Hematopoietic multipotent progenitor cell treated with erythropoietin and hydrocortisone succinate and interleukin-3 and kit ligand, for 15 days (in vitro differentiated cells): ENCODE data around the gene TSPAN14.

ENCODE experiments used
- DNase-seq: peaks from one replicate; pipeline ENCODE4 v3.0.0-alpha.2; 2015; ENCODE audit warnings: low spot score

TSPAN14 gene

GRCh38 chr10:80455461-80456349 lies 1.6 kb downstream of the TSPAN14 start:
- DNase-seq, result no peak

DNA sequence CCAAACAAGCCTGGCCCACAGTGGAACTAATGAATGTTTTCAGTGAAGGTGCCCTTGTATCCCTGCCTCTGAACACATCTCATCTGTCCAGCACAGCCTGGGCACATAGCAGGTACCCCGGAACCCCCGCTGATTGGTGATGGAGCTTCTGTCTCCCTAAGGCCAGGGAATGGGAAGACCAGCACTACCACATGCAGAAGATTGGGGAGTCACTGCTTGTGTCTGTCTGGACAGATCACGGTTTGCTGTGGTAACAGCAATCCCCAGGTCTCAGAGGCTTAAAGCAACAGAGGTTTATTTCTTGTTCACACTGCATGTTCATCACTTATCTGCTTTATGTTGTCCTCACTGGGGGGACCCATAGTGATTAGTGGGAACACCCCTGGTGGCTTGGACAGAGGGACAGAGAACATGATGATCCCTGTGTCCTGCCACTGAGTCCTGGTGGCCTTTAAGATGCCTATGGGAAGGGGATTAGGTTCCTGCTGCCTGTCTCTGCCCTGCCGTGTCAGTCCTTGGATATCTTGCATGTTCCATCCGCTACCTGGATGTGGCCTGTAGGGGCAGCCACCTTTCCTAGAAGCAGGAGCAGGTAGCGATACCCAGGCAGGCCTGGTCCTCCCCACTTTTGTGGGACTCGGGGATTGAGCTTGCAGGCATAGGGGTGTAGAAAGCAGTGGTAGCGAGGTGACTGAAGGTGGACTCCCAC lies 3.6 kb downstream of the TSPAN14 start:
- no peak for DNase-seq

DNA sequence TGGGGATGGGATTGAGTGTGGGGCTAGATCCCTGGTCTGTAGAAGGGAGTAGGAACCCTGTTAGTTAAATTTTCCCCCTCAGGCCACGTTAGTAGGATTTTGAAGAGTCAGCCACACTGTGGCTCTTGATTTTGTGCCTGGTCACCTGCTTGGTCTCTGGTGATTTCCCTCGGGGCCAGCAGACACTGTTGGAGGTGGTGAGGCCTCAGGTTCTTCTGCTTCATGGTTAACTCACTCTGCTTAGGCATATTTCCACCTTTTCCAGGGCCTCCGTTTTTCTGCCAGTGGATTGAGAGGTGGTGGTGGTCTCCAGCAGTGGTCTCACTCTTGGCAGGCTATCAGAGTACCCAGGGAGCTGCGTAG lies 4.1 kb downstream of the TSPAN14 start:
- no peak for DNase-seq

DNA sequence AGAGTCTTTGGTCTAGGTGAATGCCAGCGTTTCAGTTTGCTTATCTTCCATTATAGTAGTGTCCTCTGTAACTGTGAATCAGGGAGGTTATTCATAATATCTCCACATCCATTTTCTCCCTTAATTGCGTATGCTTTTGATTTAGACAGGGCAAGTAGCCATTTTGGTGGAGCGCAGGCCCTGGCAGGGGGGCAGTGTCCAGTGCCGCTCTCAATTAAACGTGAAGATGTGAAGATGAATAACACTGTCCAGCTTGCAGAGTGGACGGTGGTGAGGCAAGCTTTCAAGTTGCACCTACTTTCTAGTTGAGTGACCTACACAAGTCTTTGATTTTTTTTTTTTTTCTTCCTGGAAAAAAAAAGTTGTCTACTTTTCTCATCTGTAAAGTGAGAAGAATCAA lies 4.5 kb downstream of the TSPAN14 start:
- no peak for DNase-seq

DNA sequence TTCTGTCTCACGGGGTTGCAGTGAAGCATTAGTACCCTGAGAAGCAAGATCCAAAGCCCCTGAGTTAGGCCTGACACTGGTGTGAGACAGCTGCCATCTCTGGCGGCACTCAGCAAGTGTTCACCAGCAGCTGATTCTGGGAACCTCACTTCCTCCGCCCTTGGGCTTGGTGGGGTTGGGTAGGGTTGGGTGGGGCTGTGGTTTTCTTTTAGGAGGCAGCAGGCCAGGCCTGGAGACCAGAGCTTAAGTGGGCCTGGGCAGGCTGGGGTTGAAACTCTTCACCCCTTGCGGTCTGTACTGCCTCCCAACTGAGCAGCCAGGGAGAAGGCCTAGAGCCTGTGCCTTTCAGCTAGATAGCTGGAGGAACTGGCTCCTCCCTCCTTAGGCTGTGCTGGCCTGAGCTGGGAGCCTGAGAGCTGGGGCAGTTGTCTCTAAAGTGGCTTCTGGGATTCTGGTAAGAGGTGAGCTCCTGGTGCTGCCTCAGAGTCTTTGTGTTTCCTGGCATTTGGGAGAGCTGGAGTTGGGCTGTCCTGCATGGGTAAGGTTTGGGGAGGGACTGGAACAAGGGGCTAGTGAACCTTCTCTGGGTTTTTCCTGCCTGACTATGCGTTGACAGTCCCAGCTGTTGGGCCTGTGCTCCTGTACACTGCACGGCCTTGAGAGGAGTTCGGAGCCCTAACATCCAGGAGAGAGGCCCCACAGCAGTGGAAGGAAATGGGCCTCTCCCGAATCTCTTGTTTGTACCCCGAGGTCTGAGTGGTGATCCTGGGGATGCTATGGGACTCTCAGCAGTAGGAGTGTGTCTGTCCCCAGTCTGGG lies 5.1 kb downstream of the TSPAN14 start:
- DNase-seq, result peak; percentile 79

GRCh38 chr10:80460399-80461207 lies 6.5 kb downstream of the TSPAN14 start:
- no peak for DNase-seq

- no peak for DNase-seq
Measured at GRCh38 chr10:80461208-80462183, 7.4 kb downstream of the TSPAN14 start.

GRCh38 chr10:80462299-80462980 lies 8.3 kb downstream of the TSPAN14 start:
- no peak for DNase-seq

- DNase-seq, result no peak
Measured at GRCh38 chr10:80462981-80463741, 9.1 kb downstream of the TSPAN14 start.

DNA sequence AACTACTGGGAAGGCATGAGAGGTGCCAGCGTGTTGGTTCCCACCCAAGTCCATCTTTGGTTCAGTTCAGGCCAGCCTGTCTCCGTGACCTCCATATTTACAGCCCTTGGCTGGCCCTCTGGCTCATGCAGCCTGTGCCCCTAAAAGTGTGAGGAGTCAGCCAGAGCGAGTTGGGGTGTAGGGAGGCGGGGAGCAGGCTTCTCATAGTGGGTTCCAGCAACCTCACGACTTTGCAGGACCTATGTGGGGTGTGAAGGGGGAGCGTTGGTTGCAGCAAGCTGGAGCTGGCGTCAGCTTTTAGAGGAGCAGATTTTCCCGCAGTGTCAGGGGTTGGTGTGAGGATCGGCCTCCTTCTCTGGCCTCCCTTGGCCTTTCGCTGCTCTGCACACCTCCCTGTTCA lies 9.8 kb downstream of the TSPAN14 start:
- no peak for DNase-seq

DNA sequence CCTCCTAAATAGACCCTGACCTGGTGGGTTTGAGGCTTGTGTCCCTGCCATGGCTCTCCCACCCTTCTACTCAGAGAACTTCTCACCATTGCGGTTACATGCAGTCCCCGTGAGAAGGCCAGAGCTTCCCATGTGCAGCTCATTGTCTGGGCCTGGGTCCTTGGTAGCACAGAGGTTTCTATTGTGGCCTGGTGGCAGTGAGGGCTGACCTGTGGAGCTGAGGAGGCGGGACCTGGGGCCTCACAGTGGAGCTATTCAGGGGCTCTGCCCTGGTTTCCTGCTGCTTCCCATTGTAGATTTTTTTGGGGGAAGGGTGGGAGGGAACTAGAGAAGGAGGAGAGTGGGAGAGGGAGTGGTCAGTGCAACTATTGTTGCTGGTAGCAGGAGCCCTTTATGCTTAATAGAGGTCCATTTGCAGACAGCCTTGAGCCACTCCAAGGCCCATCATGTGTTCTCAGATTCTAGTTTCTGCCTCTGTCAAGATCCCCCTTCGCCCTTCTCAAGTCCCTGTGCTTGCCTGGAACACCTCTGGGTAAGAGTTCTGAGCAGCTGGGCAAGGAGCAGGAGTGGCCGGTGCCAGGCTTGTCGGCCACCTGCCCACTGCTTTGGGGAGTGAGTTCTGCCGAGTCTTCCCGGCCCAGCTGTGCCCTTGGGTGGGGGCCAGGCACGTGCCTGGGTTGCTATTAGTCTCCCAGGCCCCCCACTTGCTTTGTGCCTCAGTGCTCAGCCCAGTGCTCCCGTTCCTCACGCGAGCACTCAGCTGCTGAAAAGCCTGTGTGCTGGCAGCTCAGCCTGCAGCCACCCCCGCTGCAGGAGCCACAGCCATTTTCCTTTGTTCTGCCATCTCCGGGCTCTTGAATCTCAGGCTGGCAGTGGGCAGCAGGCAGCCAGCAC lies 10.7 kb downstream of the TSPAN14 start:
- no peak for DNase-seq

- no peak for DNase-seq
Measured at GRCh38 chr10:80465451-80465835, 11.3 kb downstream of the TSPAN14 start.

- no peak for DNase-seq
Measured at GRCh38 chr10:80465839-80466590, 11.9 kb downstream of the TSPAN14 start.

DNA sequence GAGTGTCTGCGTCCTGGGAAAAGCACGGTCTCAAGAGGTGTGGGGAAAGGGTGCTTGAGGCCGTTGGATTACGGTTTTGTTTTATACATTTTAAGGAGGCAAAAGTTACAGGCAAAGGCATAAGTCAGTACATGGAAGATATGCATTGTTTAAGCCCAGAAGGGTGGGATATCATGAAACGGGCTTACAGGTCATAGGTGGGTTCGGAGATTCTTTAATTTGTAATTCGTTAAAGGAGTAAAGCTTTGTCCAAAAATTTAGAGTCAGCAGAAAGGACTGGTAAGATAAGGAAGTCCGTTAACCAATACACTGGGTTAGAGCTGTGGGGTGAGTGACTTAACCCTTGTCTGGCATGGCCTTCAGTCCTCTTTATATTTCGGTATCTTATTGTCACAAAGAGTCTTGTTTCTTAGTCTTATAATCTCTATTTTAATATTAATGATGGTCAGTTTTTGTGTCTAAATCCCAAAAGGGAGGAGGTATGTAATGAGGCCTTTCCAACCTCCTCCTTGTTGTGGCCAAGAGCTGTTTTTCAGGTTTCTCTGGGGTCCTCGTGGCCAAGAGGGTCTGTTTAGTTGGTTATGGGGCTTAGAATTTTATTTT lies 12.7 kb downstream of the TSPAN14 start:
- DNase-seq, result peak; percentile 48

DNA sequence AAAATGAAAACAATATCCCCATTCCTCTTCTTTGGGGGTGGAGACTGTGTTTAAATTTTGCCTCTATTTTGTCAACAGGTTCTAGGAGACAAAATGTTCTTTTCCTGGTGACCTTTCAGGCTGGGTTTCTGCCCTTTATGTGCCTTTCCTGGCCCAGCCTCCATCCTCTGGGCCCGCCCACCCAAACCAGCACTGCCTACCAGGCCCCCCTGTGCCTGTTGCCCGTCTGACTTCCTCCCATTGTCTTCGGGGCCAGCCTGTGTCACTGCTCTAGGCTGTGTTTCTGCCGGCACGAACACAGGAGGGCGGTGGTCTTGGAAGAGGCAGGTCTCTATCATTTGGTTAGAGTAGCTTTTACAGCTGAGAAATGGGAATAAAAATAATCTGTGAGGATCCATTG lies 13.9 kb downstream of the TSPAN14 start:
- no peak for DNase-seq

DNA sequence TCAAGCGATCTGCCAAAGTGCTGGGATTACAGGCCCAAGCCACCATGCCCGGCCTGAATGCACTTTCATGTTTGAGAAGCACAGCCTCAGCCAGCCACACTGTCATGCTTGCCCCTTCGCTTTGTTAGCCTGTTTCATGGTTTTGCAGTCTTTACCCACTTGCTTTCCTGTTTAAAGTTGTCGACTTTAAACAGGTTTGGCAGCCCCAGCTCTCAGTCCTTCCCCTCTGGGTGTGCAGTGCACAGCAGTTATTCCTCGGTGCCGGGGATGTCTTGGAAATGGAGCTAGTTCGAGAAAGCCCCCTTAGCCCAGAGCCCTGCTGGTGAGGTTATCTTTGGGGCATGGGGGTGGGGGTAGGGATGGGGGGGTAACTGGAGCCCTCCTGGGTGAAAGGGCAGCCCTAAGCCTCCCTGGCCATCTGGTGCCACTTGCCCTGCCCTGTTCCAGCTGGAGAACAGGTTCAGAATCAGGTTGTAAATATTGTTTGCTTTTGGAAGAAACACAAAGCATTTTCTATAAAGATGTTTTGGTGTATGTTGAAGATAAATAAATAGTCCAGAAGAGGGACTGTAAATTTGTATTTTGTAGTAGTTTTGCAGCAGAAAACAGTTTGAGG lies 14.8 kb downstream of the TSPAN14 start:
- DNase-seq, result no peak

DNA sequence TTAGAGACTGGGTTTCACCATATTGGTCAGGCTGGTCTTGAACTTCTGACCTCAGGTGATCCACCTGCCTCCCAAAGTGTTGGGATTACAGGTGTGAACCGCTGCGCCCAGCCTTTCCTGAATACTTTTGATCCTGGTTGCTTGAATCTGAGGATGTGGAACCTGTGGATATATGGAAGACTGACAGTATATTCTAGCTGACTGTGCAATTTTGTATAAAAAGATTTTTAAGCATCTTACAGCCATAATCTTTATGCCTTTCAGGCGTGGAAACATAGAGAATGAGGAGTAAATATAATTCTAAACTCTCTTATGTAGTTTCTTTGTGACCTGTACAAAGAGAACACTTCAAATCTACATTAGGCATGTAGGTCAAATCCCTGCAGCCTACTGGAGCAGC lies 16.2 kb downstream of the TSPAN14 start:
- DNase-seq, result no peak
